DMS153 treated with DMSO at 0.1 percent for 48 hours (cell line): ENCODE data around the gene LENEP.

Source experiments
- DNase-seq: peaks from one replicate; lab custom pipeline; 2025; ENCODE audit not compliant: unreplicated experiment; lab: John Stamatoyannopoulos, UW

LENEP gene

GRCh38 chr1:154993572-154994268 lies at the start of gene LENEP:
LENEP (plus strand) TSS chr1:154993586; CDS start chr1:154993608, 22 bp downstream.
- DNase-seq, result no peak

GRCh38 chr1:154943649-154944400 lies 49.6 kb upstream of the LENEP start:
- peak; percentile 53 for DNase-seq

DNA sequence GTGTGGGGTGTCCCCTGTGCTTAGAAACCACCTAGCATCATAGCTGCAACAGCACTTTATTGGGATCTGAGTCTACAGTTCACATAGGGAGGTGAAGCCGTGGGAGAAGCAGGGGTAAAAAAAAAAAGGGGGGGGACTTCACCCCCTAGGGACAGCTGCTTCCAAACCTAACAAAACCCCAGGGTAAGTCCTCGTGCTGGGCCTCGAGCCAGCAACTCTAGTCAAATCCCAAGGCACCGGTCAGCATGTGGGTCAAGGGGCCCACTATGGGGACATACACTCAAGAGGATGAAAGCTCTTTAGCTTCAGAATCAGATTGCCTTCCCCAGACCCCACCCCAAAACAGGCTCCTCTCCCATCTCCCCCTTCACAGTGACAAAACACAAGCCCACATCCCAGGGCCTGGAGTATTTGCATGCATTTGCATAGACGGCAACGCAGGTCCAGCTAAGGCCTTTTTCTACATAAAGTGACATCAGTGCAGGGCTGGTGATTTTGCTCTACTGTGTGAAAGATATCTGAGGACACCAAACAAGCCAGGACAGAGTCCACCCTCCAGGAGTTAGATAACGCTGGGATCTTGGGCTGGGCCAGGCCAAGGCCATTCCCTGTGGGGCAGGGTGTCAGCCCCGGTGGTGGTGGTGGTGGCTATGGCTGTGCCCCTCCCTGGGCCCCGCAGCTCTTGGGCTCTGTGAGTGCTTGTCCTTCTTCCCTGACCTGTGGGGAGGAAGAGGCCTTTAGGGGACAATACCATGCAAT lies 48.8 kb upstream of the LENEP start:
- DNase-seq, result no peak

DNA sequence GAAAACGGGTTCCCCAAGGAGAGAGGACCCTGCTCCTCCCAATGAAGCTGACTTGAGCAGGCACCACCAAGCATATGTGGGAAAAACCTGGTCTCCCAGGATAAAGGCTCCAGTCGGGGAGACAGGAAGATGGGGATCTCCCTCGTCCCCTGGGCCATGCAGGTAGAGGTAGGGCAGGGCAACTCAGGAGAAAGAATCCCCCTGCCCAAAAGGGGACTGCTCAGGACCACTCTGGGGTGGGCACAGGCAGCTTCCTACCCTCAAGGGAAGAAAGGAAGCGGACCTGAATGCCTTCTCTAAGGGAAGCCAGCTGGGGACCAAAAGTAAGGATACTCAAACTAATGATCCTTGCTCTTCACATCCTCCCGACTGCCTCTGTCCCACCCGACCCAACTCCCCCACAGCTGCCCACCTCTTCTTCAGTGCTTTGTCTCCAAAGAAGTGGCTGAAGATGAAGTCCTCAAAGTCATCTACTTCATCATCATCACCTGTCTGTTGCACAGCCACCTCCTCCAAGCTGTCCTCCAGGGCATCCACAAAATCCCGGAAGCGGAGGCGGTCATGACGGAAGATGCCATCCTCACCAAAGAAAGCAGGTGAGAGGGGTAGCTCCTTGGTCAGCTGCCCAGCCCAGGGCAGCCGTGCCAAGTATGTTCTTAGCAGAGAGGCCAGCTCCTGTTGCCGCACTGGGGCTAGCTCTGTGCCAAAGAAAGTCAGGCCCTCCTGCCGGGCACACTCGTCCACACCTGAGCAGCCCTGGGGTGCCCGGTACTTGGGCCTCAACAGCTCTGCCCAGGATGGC lies 48.0 kb upstream of the LENEP start:
- DNase-seq, result no peak

GRCh38 chr1:154945962-154946850 lies 47.2 kb upstream of the LENEP start:
- DNase-seq, result no peak

- no peak for DNase-seq
Observed at GRCh38 chr1:154948079-154948478, 45.3 kb upstream of the LENEP start.

DNA sequence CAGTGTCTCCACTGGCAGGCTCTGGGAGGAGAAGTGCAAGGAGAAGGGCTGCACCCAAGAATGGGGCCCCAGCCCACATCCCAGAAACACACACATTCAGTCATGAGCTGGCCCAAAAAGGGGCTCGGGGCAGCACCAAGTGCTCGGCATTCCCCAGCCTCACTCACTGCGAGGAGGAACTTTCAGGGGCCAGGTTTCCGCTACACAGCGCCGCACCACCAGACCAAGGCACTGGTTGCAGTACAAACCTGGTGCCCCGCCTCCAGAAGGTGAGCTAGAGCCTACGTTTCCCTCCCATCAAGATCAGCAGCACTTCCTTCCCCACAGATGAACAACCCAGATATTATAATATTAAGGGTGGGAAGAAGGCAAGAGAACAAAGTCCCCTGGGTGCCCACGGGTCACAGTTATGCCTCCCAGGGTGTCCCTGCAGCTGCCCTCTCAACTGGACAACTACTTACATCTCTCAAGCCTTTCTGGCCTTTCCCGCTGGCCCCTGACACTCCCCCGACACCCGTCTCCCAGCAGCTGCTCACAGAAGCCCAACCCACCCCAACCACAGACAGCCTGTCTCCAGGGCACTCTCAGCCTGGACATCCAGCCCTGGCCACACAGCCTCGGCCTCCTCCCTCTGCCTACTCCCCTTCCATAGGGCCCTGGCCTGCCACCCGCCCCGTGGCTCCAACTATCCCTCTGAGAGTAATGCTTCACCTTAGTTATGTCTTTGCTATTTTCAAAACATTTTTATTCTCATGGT lies 41.3 kb upstream of the LENEP start:
- no peak for DNase-seq

GRCh38 chr1:154952664-154953063 lies 40.7 kb upstream of the LENEP start:
- DNase-seq, result no peak

- no peak for DNase-seq
Observed at GRCh38 chr1:154953611-154954038, 39.8 kb upstream of the LENEP start.

DNA sequence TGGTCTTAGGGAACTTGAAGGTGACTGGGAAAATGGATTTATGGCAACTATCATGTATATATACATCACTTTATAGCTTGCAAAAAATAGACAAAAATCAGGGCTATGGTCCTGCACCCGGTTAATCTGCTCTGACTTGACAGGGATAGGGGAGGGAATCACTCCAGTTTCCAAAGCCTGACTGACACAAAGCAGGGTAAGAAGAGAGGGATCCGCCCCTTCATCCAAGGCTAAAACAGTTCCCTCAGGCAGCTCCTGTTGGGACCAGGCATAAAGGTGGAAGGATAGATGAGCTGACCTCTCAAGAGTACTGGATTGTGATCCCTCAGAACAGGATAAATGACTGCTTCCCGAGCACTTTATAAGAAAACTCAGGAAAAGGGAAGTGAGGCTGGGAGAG lies 38.8 kb upstream of the LENEP start:
- DNase-seq, result no peak

- DNase-seq, result peak; percentile 71
Observed at GRCh38 chr1:154955039-154955717, 38.2 kb upstream of the LENEP start.

GRCh38 chr1:154955718-154956543 lies 37.5 kb upstream of the LENEP start, which contains the start of gene PBXIP1:
PBXIP1 (minus strand) TSS chr1:154956099; CDS start chr1:154953721, 2,378 bp downstream.
- DNase-seq, result peak; percentile 99

DNA sequence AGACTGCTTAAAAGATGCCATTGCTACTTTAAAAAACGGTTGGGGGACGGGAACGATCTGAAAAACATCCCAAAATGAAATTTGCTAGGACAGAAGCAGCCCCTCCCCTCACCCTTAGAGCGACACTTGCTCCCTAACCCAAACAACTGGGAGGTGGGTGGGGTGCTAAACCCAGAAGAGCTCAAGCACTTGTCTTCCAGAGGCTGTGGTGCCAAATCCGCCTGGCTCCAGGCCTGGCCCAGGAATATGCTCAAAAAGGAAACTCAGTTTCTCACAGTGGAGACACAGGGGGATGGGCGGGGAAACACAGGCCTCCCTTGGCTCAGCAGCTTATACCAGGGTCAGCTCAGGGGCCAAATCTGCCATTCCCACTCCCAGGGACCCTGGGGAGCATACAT lies 36.8 kb upstream of the LENEP start:
- DNase-seq, result no peak

DNA sequence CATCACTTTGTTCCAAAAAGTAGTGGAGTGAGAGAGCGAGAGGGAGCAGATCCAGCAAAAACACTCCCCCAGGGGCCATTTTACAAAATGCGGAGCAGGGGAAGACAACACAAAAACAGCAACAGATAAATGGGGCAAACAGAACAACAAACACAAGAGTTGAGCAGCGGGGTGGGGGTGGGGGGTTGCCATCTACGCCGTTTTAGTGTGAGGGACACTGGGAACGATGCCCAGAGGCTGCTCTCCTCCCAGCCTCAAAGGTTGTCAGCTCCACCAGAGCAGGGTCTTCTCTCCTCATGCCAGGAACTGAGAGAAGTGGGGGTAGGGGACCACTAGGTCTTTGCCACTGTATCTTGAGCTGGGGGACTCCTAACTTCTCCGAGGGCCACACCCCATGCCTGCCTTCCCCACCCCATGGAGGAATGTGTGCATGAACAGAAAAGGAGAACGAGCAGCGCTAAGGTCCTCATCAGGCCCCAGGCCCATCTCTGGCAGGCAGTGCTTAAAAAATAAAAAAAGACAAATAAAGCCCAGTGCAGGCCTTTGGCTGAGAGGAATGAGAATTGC lies 36.2 kb upstream of the LENEP start:
- no peak for DNase-seq

- no peak for DNase-seq
Observed at GRCh38 chr1:154958036-154958435, 35.4 kb upstream of the LENEP start.

DNA sequence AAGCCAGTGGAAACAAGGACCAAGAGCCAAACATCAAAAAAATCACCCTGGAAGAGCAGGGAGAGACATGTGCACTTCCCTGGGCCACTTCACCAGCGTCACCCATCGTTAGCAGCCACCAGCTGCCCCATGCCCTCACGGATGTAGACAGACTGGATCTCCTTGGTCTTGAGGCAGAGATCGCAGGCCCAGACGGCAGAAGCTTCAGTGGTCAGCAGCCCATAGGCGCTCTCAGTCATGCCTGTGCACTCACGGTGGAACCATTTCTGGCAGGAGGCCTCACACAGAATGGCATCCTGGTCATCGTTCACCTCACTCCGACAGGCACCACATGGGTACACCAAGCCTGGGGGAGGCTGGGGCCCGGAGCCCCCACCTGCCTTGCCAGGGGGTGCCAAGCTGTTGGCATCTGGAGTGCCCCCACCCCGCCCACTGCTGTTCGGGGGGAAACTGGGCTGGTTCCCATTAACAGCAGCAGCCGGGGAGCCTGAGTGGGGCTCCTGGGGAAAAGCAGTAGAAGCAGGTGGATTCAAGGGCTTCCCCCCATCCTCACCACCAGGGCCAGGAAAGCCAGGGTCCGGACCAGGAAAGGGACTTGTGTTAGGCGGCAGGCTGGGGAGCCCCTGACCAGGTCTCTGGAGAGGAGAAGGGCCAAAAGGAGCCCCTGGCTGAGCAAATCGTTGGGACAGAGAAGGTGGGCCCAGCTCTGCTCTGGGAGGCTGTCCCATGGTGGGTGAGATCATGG lies 34.5 kb upstream of the LENEP start:
- DNase-seq, result no peak

DNA sequence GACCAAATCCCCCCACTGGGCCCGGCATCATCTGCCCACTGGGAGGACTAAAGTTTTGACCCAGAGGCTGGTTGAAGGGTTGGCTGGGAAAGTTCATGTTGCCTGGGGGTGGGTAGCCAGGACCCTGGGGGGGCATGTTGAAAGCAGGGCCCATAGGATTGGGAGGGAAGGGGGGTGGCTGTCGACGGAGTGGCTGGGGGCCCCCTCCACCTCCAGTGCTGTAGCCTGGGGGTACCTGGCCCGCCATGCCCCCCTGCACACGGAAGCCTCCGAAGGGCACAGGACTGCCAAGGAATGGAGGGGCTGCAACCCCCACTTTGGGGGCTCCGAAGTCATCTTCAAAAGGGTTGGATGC lies 34.0 kb upstream of the LENEP start:
- no peak for DNase-seq
